Measurements from ENCODE around the gene TRIM33. TPM values are rescaled to one million over a fixed set of nuclear protein-coding genes. Genes with fewer than 3 reads are reported as not detected.
"Not testable (repeated sequence)": the region's sequence is repeated elsewhere in the genome, so short reads cannot be mapped to it uniquely, and the experiment has no call there.

Gene TRIM33
- total RNA-seq, 1 donor from 2014 or later: 72.3 TPM

GRCh38 chr1:114390361-114390760 is 120.6 kb downstream of the TRIM33 start:
- Mint-ChIP-seq H3K27me3 (ENCODE audit: low read depth) (no peaks in the 10 kb centered on the region), H3K27ac (no peak overlapping the region), H3K4me1 (no peaks in the 10 kb centered on the region), H3K9me3 (peaks cover 24% of the 10 kb centered on the region), H3K36me3 (peaks cover 41% of the 10 kb centered on the region), H3K4me3 (no peak overlapping the region)
- DNase-seq (ENCODE audit: low spot score in 2 of 2, unreplicated experiment in 2 of 2): no peak
- TF ChIP-seq CTCF (IDR thresholded peaks at IDR 0.05; ENCODE audit: unreplicated experiment): no peak

GRCh38 chr1:114388432-114389003 is 122.5 kb downstream of the TRIM33 start:
- Mint-ChIP-seq H3K36me3 (peaks cover 36% of the 10 kb centered on the region), H3K27me3 (ENCODE audit: low read depth) (no peaks in the 10 kb centered on the region), H3K27ac (no peak overlapping the region), H3K9me3 (peaks cover 36% of the 10 kb centered on the region), H3K4me1 (no peaks in the 10 kb centered on the region), H3K4me3 (no peak overlapping the region)
- no peak for DNase-seq (ENCODE audit: low spot score in 2 of 2, unreplicated experiment in 2 of 2)
- TF ChIP-seq CTCF (IDR thresholded peaks at IDR 0.05; ENCODE audit: unreplicated experiment): no peak

- peaks cover 36% of the 10 kb centered on the region for H3K36me3 Mint-ChIP-seq
- H3K27me3 Mint-ChIP-seq (ENCODE audit: low read depth); H3K4me1 Mint-ChIP-seq; DNase-seq (ENCODE audit: low spot score in 2 of 2, unreplicated experiment in 2 of 2); H3K4me3 Mint-ChIP-seq; H3K27ac Mint-ChIP-seq: not testable (repeated sequence)
- H3K9me3 Mint-ChIP-seq: peaks cover 44% of the 10 kb centered on the region
These were observed 123.4 kb downstream of the TRIM33 start for GRCh38 chr1:114387585-114387984.

- Mint-ChIP-seq H3K27me3 (ENCODE audit: low read depth) (no peaks in the 10 kb centered on the region), H3K36me3 (peaks cover 31% of the 10 kb centered on the region), H3K4me1 (no peaks in the 10 kb centered on the region), H3K9me3 (peaks cover 47% of the 10 kb centered on the region), H3K27ac (no peak overlapping the region), H3K4me3 (no peak overlapping the region)
- DNase-seq (ENCODE audit: low spot score in 2 of 2, unreplicated experiment in 2 of 2): no peak
- no peak for TF ChIP-seq CTCF (IDR thresholded peaks at IDR 0.05; ENCODE audit: unreplicated experiment)
These were observed 124.0 kb downstream of the TRIM33 start for GRCh38 chr1:114387010-114387360.

GRCh38 chr1:114386129-114387009 is 124.6 kb downstream of the TRIM33 start:
- DNase-seq (ENCODE audit: low spot score in 2 of 2, unreplicated experiment in 2 of 2): no peak
- Mint-ChIP-seq H3K36me3 (peaks cover 25% of the 10 kb centered on the region), H3K4me3 (no peak overlapping the region), H3K27me3 (ENCODE audit: low read depth) (no peaks in the 10 kb centered on the region), H3K9me3 (peaks cover 53% of the 10 kb centered on the region), H3K4me1 (no peaks in the 10 kb centered on the region), H3K27ac (no peak overlapping the region)
- TF ChIP-seq CTCF (IDR thresholded peaks at IDR 0.05; ENCODE audit: unreplicated experiment): no peak

- no peak for TF ChIP-seq CTCF (IDR thresholded peaks at IDR 0.05; ENCODE audit: unreplicated experiment)
- Mint-ChIP-seq H3K36me3 (peaks cover 16% of the 10 kb centered on the region), H3K27ac (no peak overlapping the region), H3K4me1 (no peaks in the 10 kb centered on the region), H3K9me3 (peaks cover 57% of the 10 kb centered on the region), H3K4me3 (no peak overlapping the region), H3K27me3 (ENCODE audit: low read depth) (no peaks in the 10 kb centered on the region)
- no peak for DNase-seq (ENCODE audit: low spot score in 2 of 2, unreplicated experiment in 2 of 2)
These were observed 126.1 kb downstream of the TRIM33 start for GRCh38 chr1:114384922-114385321.

Data from mesothelial cell of epicardium (in vitro differentiated cells).